GM18520 (cell line): ENCODE data around the gene SMTNL1.

Experiments used
- ATAC-seq: cut with Tn5 transposase; IDR thresholded peaks from one replicate; pipeline ENCODE4 v1.9.1; 2021; ENCODE audit not compliant: unreplicated experiment

SMTNL1 gene

DNA sequence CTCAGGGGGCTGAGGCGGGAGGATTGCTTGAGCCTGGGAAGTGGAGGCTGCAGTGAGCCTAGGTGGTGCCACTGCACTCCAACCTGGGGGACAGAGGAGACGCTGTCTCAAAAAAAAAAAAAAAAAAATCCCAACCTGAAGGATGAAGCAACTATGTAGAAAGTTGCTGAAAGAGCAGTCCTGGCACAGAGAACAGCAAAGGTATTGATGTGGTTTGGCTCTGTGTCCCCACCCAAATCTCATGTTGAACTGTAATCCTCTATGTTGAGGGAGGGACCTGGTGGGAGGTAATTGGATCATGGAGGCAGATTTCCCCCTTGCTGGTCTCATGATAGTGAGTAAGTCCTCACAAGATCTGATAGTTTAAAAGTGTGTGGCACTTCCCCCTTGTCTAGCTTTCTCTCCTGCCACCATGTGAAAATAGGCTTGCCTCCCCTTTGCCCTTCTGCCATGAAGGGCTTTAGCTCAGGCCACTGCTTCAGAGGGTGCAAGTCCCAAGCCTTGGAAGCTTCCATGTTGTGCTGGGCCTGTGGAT is 49.4 kb downstream of the SMTNL1 start:
- ATAC-seq, result no peak

DNA sequence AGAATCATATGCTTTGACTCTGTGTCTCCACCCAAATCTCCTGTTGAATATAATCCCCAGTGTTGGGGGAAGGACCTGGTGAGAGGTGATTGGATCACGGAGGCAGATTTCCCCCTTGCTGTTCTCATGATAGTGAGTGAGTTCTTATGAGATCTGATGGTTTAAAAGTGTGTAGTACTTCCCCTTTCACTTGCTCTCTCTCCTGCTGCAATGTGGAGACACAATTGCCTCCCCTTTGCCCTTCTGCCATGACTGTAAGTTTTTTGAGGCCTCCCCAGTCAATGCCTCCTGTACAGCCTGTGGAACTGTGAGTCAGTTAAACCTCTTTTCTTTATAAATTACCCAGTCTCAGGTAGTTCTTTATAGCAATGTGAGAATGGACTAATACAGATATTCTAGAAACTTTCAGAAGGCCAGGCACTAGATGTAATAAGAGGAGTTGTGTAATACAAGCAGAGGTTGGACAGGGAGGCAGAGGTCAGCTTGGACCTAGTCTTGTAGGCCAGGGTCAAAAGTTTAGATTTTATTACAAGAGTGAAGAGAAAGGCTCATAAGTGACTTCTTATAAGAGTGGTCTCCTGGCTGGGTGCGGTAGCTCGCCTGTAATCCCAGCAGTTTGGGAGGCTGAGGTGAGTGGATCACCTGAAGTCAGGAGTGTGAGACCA is 50.8 kb downstream of the SMTNL1 start:
- no peak for ATAC-seq

DNA sequence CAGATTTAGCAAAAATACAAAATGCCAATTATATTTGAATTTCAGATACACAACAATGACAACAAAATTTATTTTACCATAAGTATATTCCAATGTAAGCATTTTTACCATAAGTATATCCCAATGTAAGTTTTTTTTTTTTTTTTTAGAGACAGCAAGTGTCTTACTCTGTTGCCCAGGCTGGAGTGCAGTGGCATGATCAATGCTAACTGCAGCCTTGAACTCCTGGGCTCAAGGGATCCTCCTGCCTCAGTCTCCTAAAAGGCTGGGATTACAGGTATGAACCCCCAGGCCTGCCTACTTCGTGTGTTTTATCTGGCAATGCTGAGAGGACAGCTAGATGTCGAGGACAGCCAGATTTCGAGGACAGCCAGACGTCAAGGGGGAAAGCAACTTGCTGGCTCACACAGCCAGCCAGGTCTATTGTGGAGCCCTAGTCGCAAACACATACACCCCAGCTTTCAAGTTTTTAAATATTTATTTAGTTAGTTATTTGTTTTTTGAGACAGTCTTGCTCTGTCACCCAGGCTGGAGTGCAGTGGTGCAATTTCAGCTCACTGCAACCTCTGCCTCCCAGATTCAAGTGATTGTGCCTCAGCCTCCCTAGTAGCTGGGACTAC is 59.0 kb downstream of the SMTNL1 start:
- no peak for ATAC-seq

DNA sequence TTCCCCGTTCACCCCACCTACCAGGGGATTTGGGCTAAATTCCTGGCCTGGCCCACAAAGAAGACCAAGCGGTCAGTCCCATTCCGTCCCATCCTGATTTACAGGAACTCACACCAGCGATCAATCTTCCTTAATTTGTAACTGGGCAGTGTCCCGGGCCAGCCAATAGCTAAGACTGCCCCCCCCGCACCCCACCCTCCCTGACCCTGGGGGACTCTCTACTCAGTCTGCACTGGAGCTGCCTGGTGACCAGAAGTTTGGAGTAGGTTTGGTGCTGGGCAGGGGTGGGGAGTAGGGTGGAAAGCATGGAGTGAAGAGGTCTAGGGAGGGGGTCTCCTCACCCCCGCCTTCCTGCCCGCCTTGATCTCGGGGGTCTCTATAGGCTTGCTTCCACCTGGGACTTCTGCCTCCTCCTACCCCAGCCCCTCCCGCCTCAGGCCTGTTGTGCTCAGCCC is 60.1 kb downstream of the SMTNL1 start, which contains the start of gene SERPING1:
TSS of gene SERPING1 (plus strand) at position 225 of the 455 bp plus-strand sequence. CDS start 586 bp downstream, outside the sequence.
- no peak for ATAC-seq

DNA sequence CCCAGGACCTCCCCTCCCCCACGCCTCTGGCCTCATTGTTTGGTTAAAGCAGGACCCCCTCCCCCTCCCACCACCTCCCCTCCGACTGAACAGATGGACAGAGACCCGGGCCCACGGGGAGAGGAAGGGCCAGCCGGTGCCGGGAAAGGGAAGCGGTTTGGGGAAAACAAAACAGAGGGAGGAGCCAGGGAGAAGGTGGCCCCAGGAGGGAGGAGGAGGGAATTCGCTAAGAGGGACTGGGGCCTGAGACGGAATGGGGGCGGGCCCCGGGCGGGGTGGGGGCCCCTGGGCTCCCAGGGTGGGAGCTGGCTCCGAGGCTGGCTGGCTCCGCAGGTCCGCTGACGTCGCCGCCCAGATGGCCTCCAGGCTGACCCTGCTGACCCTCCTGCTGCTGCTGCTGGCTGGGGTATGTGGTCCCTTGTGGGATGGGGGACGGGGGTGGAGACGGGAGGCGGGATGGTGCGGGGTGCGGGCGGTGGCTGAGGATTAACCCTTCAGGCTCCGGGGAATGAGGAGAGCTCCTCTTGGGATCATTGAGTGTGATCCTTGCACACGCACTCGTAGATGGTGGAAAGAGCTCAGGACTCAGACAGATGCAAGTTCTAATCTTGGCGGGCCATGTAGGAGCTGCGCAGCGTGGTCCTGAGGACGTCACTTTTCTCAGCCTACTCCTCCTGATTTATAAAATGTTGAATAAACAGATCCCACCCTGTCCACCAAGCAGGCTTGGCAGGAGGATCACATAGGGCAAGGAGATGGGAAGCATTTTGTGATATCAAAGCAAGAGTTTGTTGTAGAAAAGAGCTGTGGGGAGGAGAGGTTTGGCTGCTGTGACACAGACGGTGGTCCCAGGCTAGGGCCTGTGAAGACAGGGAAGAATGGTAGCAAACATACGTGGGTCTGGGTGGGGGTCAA is 60.8 kb downstream of the SMTNL1 start:
- no peak for ATAC-seq

DNA sequence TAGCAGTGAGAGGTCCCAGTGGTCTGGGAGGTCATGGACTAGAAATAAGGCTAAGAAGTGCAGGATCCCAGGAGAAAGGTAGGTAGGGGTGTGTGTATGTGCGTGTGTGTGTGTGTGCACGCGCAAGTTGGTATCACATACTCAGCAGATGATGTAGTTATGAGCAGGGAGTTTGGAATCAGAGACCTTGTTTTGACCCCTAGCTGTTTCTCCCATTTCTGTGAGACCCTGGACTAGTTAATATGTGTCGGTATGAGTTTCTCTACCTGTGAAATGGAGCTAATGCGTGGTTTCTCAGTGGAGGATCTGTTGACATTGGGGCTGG is 61.4 kb downstream of the SMTNL1 start:
- ATAC-seq, result no peak

DNA sequence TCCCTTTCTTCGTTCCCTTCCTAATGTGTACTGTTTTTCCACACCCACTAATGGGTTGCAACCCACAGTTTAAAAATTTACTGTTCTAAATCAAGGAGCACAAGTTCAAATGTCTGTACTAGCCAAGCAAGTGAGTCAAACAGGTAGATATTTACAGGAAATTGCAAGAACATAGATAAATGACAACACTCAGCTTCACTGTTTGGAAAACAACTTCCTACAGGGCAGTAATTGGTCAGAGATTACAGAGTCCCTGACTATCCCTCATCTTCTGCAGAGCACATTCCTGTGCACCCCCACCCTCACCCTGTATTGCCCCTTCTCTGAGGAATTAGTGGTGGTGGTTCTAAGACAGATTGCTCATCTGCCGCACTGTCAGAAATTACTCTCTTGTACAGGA is 62.0 kb downstream of the SMTNL1 start:
- no peak for ATAC-seq
